GM12878 (cell line): ENCODE results near the gene RMND1. TPM values are rescaled to one million over a fixed set of nuclear protein-coding genes. Genes with fewer than 3 reads are reported as not detected.

ENCODE experiments used
- ATAC-seq: fragments of 200-7000 bp; cut with Tn5 transposase; 3 replicates; pipeline ENCODE4 v1.9.1; 2020; ENCODE audit warnings: mild to moderate bottlenecking, moderate library complexity
- BruUV-seq: library from RNA; stranded (reverse); fragments of 400-500 nt; replicated peaks from 2 replicates; lab custom pipeline; 2021; lab: Mats Ljungman, UMichigan
- CTCF ChIA-PET: fragments of 300-600 bp; sonication (Branson Sonifier 250); formaldehyde crosslinking; extraction: SDS; loops from one replicate; lab custom pipeline; 2021; ENCODE audit warnings: inconsistent platforms; lab: Yijun Ruan, JAX
- POLR2A ChIA-PET: fragments of 350-600 bp; formaldehyde crosslinking; extraction: SDS; loops from one replicate; lab custom pipeline; 2021; ENCODE audit warnings: inconsistent platforms; lab: Charles Lee
- RAD21 ChIA-PET: fragments of 300-600 bp; sonication (Branson Sonifier 250); formaldehyde crosslinking; loops from one replicate; lab custom pipeline; 2023; ENCODE audit warnings: antibody characterized with exemption; ENCODE audit not compliant: unreplicated experiment; lab: Charles Lee
- SMC1A ChIA-PET: fragments of 300-600 bp; sonication (Branson Sonifier 250); formaldehyde crosslinking; loops from one replicate; lab custom pipeline; 2023; ENCODE audit not compliant: unreplicated experiment, uncharacterized antibody; lab: Charles Lee
- DNase-seq: peaks from one replicate; pipeline ENCODE4 v3.0.0-alpha.2; 2011; ENCODE audit warnings: low read depth, low spot score
- FAIRE-seq: peaks from 3 replicates; lab custom pipeline; 2011; peaks lifted over from hg19 to GRCh38; lab: Jason Lieb, UNC
- H2AFZ ChIP-seq: 2 replicates; pipeline ENCODE4 v1.6.0; 2011; ENCODE audit warnings: low read depth, low read length, control low read depth; ENCODE audit not compliant: control insufficient read depth
- H3K27ac ChIP-seq: 2 replicates; pipeline ENCODE4 v1.5.1; 2011; ENCODE audit warnings: control low read depth; ENCODE audit not compliant: control insufficient read depth, insufficient read depth
- H3K27me3 ChIP-seq, 2 experiments: replicated peaks in 1 of 2; 2 replicates each; pipeline versions ENCODE4 v1.6.0 to v1.6.1; 2011; ENCODE audit warnings: low read length in 1 of 2; ENCODE audit not compliant: control insufficient read depth in 2 of 2, insufficient read depth in 2 of 2
- H3K36me3 ChIP-seq, 2 experiments: 2 replicates each; pipeline ENCODE4 v1.5.1; 2011; ENCODE audit warnings: low read length in 1 of 2; ENCODE audit not compliant: control insufficient read depth in 2 of 2, insufficient read depth in 2 of 2
- H3K4me1 ChIP-seq: 2 replicates; pipeline ENCODE4 v1.6.1; 2011; ENCODE audit warnings: mild to moderate bottlenecking, low read length, moderate library complexity, mixed read lengths; ENCODE audit not compliant: control insufficient read depth, insufficient read depth
- H3K4me2 ChIP-seq: 2 replicates; pipeline ENCODE4 v1.6.0; 2011; ENCODE audit warnings: control low read depth; ENCODE audit not compliant: control insufficient read depth, insufficient read depth
- H3K4me3 ChIP-seq: fragments of 200-600 bp; sonication (generic); 2 replicates; pipeline ENCODE4 v1.5.1; 2016
- H3K79me2 ChIP-seq: 2 replicates; pipeline ENCODE4 v1.6.0; 2011; ENCODE audit warnings: low read length; ENCODE audit not compliant: control insufficient read depth, insufficient read depth
- H3K9ac ChIP-seq: 2 replicates; pipeline ENCODE4 v1.8.0; 2011; ENCODE audit warnings: low read length, control low read depth, mixed read lengths; ENCODE audit not compliant: control insufficient read depth, insufficient read depth
- H3K9me3 ChIP-seq: replicated peaks from 3 replicates; pipeline ENCODE4 v1.5.1; 2011; ENCODE audit warnings: mild to moderate bottlenecking, low read length; ENCODE audit not compliant: control insufficient read depth, insufficient read depth
- H4K20me1 ChIP-seq: 2 replicates; pipeline ENCODE4 v1.6.0; 2011; ENCODE audit not compliant: control insufficient read depth, insufficient read depth
- CREM ChIP-seq: IDR thresholded peaks from 2 replicates; pipeline ENCODE4 v1.6.1; 2014; ENCODE audit warnings: antibody characterized with exemption, low read depth
- PML ChIP-seq: IDR thresholded peaks from 2 replicates; pipeline ENCODE4 v1.6.1; 2012; ENCODE audit warnings: low read length, inconsistent platforms
- POLR2AphosphoS5 ChIP-seq: IDR thresholded peaks from 2 replicates; pipeline ENCODE4 v1.6.1; 2011; ENCODE audit warnings: mild to moderate bottlenecking, low read length, inconsistent platforms
- TAF1 ChIP-seq: IDR thresholded peaks from 2 replicates; pipeline ENCODE4 v1.6.1; 2011; ENCODE audit warnings: mild to moderate bottlenecking, low read depth, low read length, borderline replicate concordance
- YY1 ChIP-seq: IDR thresholded peaks from 2 replicates; pipeline ENCODE4 v1.6.1; 2011; ENCODE audit warnings: low read depth, mild to moderate bottlenecking, low read length
- WGBS: methylation state at CpG from one replicate; pipeline ENCODE4 v1.1.6; 2016; ENCODE audit warnings: low lambda C conversion rate; ENCODE audit not compliant: insufficient replicate concordance, insufficient coverage; ENCODE audit errors: missing lambda C conversion rate; 5-methylcytosine and 5-hydroxymethylcytosine counted together
- in situ Hi-C: fragments of 300-500 bp; cut with MboI; formaldehyde crosslinking; loops from 9 replicates; pipeline ENCODE4 v1.14.3; 2018; ENCODE audit warnings: mixed read lengths
- intact Hi-C: fragments of 100-400 bp; cut with micrococcal nuclease; formaldehyde crosslinking; loops from one replicate; pipeline ENCODE4 v1.14.2; 2022; ENCODE audit not compliant: unreplicated experiment
- polyA plus RNA-seq, 11 experiments: library from polyadenylated mRNA; depleted of rRNA in 4 of 11; unstranded in 6 of 11; stranded (reverse) in 5 of 11; fragments of >200 nt; fragmentation: Nextera tagmentation in 4 of 11; fragmentation: Illumina TruSeq in 1 of 11; extraction: Ambion mirVana in 4 of 11; extraction: Trizol in 1 of 11; gene quantifications; 1 replicate in 1 of 11; 2 replicates in 10 of 11; pipeline versions ENCODE4 v1.2.1 to v1.2.3, GENCODE V29; 2011 to 2016; ENCODE audit warnings: inconsistent platforms in 2 of 11, missing spikeins in 2 of 11, low read depth in 1 of 11
- total RNA-seq, 4 experiments: library from RNA; depleted of rRNA in 3 of 4; stranded (reverse); fragments of >200 nt in 3 of 4; fragmentation: Illumina TruSeq in 1 of 4; extraction: Trizol in 1 of 4; gene quantifications; 2 replicates each; pipeline versions ENCODE4 v1.2.1 to v1.2.3, GENCODE V29; 2013 to 2021
- TF ChIP-seq, protein P1 (sequence below): fragments of 450-650 bp; IDR thresholded peaks from 2 replicates; pipeline ENCODE4 v1.6.1; 2017; ENCODE audit warnings: borderline replicate concordance
- TF ChIP-seq, protein P2 (sequence below): fragments of 150-350 bp; IDR thresholded peaks from 2 replicates; pipeline ENCODE4 v1.6.1; 2016; ENCODE audit warnings: low read depth, low read length

Gene RMND1
- total and polyA plus RNA-seq, 10 of the 15 experiments (the other 5 are each of a cell fraction or from before 2014, with no cell fraction given): 15.9 to 34.5 (median 21.4) TPM

DNA sequence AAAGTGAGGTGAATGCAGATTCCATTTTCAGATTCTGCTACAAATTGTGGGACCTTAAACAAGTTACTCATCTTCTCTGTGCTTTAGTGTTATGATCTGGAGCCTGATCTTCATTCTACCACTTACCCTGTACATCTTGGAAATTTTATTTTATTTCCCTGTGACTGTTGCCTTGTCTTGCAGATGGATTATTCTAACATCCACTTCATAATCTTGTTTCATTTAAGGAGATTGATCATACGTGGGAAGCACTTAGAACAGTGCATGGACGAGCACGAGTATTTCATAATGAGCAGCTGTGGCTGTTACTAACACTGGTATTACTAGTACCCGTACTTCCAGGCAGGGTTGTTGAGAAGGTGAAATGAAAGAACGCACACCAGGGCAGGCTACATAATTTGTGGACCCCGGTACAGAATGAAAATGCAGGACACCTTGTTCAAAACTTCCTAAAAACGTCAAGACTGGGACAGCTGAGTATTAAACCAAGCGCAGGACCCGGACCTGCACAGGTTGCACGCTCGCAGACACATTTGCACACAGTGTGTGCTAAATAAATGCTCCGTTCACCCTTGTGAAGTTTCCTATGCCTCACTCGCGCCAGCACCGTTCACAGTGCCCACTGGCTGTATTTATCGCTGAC lies 41.4 kb upstream of the RMND1 start:
- Histone ChIP-seq H3K27ac (no peak overlapping the region), H3K9me3 (no peaks in the 10 kb centered on the region), H3K79me2 (no peaks in the 10 kb centered on the region), H3K36me3 (no peaks in the 10 kb centered on the region), H3K4me1 (no peaks in the 10 kb centered on the region; the same call in none of the 2 replicates), H2AFZ (no peak overlapping the region), H3K4me3 (no peak overlapping the region), H4K20me1 (no peaks in the 10 kb centered on the region), H3K9ac (no peak overlapping the region), H3K27me3 (peaks cover 3 to 6% of the 10 kb centered on the region in 2 experiments; a peak in 3 of 4 replicates), H3K4me2 (peak overlapping the region; percentile 64; the same call in 1 of the 2 replicates)
- in situ Hi-C loops (no loop called here), intact Hi-C loops (no loop called here)
- no TSS peak for BruUV-seq
- ChIA-PET CTCF (no interaction called here), POLR2A (no interaction called here), SMC1A (no interaction called here), RAD21 (no interaction called here)
- 50% methylated on average over 16 of the region's 16 CpGs for WGBS
- FAIRE-seq: no peak
- DNase-seq: no peak
- ATAC-seq: no peak
- TF ChIP-seq, protein P1, sequence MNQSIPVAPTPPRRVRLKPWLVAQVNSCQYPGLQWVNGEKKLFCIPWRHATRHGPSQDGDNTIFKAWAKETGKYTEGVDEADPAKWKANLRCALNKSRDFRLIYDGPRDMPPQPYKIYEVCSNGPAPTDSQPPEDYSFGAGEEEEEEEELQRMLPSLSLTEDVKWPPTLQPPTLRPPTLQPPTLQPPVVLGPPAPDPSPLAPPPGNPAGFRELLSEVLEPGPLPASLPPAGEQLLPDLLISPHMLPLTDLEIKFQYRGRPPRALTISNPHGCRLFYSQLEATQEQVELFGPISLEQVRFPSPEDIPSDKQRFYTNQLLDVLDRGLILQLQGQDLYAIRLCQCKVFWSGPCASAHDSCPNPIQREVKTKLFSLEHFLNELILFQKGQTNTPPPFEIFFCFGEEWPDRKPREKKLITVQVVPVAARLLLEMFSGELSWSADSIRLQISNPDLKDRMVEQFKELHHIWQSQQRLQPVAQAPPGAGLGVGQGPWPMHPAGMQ: no peak
- no peak for TF ChIP-seq PML
- TF ChIP-seq, all 136 proteins: peak for 0

DNA sequence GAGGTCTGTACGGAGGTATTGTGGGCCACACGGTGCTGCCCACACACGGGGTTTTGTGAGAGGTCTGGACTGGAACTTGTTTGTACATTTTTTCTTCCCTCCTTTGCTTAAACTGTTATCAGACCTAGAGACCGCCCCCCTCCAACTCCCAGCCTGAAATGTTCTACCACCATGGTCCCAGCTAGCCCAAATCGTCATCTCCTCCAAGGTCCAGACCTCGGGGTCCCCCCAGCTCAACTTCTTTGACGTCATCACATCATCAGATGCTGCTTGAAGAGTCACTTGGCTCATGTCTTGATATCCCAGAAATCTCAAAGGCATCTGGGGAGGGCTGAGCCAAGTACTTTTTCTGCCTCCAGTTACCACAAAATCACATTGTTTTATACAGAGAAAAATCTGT lies 39.1 kb upstream of the RMND1 start:
- no peaks in the 10 kb centered on the region for H3K9me3 ChIP-seq
- ChIA-PET POLR2A (no interaction called here), SMC1A (interaction anchor here (1.5 kb wide), 1 partner anchor 112 kb away, joined by 3 read pairs; no protein-coding TSS in a partner anchor), RAD21 (no interaction called here), CTCF (no interaction called here)
- no peak for DNase-seq
- in situ Hi-C loops (no loop called here), intact Hi-C loops (no loop called here)
- no peak overlapping the region for H3K4me3 ChIP-seq
- H3K4me1 ChIP-seq: no peaks in the 10 kb centered on the region; the same call in 1 of the 2 replicates
- no TSS peak for BruUV-seq
- H3K27ac ChIP-seq: no peak overlapping the region
- no peaks in the 10 kb centered on the region for H3K79me2 ChIP-seq
- H4K20me1 ChIP-seq: no peaks in the 10 kb centered on the region
- H3K9ac ChIP-seq: no peak overlapping the region
- no peak for TF ChIP-seq TAF1
- TF ChIP-seq POLR2AphosphoS5: no peak
- TF ChIP-seq, protein P2, sequence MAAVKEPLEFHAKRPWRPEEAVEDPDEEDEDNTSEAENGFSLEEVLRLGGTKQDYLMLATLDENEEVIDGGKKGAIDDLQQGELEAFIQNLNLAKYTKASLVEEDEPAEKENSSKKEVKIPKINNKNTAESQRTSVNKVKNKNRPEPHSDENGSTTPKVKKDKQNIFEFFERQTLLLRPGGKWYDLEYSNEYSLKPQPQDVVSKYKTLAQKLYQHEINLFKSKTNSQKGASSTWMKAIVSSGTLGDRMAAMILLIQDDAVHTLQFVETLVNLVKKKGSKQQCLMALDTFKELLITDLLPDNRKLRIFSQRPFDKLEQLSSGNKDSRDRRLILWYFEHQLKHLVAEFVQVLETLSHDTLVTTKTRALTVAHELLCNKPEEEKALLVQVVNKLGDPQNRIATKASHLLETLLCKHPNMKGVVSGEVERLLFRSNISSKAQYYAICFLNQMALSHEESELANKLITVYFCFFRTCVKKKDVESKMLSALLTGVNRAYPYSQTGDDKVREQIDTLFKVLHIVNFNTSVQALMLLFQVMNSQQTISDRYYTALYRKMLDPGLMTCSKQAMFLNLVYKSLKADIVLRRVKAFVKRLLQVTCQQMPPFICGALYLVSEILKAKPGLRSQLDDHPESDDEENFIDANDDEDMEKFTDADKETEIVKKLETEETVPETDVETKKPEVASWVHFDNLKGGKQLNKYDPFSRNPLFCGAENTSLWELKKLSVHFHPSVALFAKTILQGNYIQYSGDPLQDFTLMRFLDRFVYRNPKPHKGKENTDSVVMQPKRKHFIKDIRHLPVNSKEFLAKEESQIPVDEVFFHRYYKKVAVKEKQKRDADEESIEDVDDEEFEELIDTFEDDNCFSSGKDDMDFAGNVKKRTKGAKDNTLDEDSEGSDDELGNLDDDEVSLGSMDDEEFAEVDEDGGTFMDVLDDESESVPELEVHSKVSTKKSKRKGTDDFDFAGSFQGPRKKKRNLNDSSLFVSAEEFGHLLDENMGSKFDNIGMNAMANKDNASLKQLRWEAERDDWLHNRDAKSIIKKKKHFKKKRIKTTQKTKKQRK: no peak
- TF ChIP-seq CREM: no peak
- TF ChIP-seq YY1: no peak
- no peak overlapping the region for H2AFZ ChIP-seq
- H3K27me3 ChIP-seq: peaks cover 3 to 6% of the 10 kb centered on the region in 2 experiments; a peak in 3 of 4 replicates
- no peak for FAIRE-seq
- H3K4me2 ChIP-seq: no peak overlapping the region
- no peak for ATAC-seq
- WGBS: 55% methylated on average over 7 of the region's 7 CpGs
- H3K36me3 ChIP-seq: no peaks in the 10 kb centered on the region
